MV-4-11 (cell line): ENCODE results near the gene FAAP100.

Source experiments
- DNase-seq: peaks from one replicate; lab custom pipeline; 2025; lab: John Stamatoyannopoulos, UW

Gene FAAP100

GRCh38 chr17:81524865-81525159 lies 27.3 kb downstream of the FAAP100 start:
- no peak for DNase-seq

- DNase-seq = no peak
Observed at GRCh38 chr17:81524039-81524864, 27.9 kb downstream of the FAAP100 start.

GRCh38 chr17:81523402-81524038 lies 28.6 kb downstream of the FAAP100 start:
- no peak for DNase-seq

- DNase-seq = peak; percentile 55
Observed at GRCh38 chr17:81522491-81523401, 29.4 kb downstream of the FAAP100 start.

GRCh38 chr17:81520021-81520901 lies 31.9 kb downstream of the FAAP100 start:
- no peak for DNase-seq

GRCh38 chr17:81519284-81520020 lies 32.7 kb downstream of the FAAP100 start:
- no peak for DNase-seq

- DNase-seq = peak; percentile 27
Observed at GRCh38 chr17:81518785-81519283, 33.3 kb downstream of the FAAP100 start.

- DNase-seq = no peak
Observed at GRCh38 chr17:81518113-81518784, 33.9 kb downstream of the FAAP100 start.

- peak; percentile 81 for DNase-seq
Observed at GRCh38 chr17:81517339-81518112, 34.6 kb downstream of the FAAP100 start.

GRCh38 chr17:81517009-81517338 lies 35.2 kb downstream of the FAAP100 start:
- no peak for DNase-seq

- no peak for DNase-seq
Observed at GRCh38 chr17:81516439-81516838, 35.7 kb downstream of the FAAP100 start.

- no peak for DNase-seq
Observed at GRCh38 chr17:81515530-81516041, 36.6 kb downstream of the FAAP100 start.

GRCh38 chr17:81514739-81515529 lies 37.2 kb downstream of the FAAP100 start:
- DNase-seq = peak; percentile 68

GRCh38 chr17:81514489-81514738 lies 37.7 kb downstream of the FAAP100 start:
- DNase-seq = no peak

GRCh38 chr17:81513753-81514488 lies 38.2 kb downstream of the FAAP100 start:
- DNase-seq = peak; percentile 35

- DNase-seq = no peak
Observed at GRCh38 chr17:81513372-81513752, 38.8 kb downstream of the FAAP100 start.

- peak; percentile 86 for DNase-seq
Observed at GRCh38 chr17:81512562-81513371, 39.4 kb downstream of the FAAP100 start, which contains the start of gene ACTG1. Gene ACTG1 (minus strand): TSS chr17:81512799. CDS start chr17:81512354, 445 bp downstream.
